ENCODE data around the gene STN1. TPM values are rescaled to one million over a fixed set of nuclear protein-coding genes. Genes with fewer than 3 reads are reported as not detected.

STN1 gene
- total and polyA plus RNA-seq, 9 of the 15 experiments (the other 6 are each of a cell fraction or from before 2014, with no cell fraction given) = 9.1 to 19.6 (median 13.8) TPM

DNA sequence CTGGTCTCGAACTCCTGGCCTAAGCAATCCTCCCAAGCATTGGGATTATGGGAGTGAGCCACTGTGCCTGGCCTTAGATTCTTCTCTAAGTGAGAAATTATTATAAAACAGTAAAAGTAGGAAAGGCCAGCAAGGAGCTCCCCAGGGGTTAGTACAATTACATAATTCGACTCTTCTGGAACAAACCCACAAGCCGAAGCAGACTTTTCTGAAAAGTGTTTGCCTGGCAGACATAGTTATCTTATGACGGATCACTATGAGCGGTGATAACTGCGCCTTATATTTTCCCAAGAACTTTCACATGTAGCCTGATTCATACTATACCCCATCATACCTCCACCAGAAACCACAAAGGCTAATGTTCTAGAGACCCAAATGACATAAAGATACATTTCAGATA is 32.4 kb downstream of the STN1 start:
- FAIRE-seq (no peak), ATAC-seq (no peak), DNase-seq (ENCODE audit: extremely low read depth in 1 of 4, low spot score in 3 of 4) (no peak)
- Histone ChIP-seq H3K4me1 (replicated peaks in 1 of 2; ENCODE audit: control insufficient read depth in 2 of 2, insufficient read depth in 2 of 2, low read length in 2 of 2) (no peaks in the 10 kb centered on the region), H3K79me2 (ENCODE audit: control insufficient read depth, insufficient read depth, low read length) (no peaks in the 10 kb centered on the region), H3K9me3 (replicated peaks; ENCODE audit: control insufficient read depth, insufficient read depth, low read depth, low read length) (no peaks in the 10 kb centered on the region), H3K4me3 (no peak overlapping the region), H3K27me3 (ENCODE audit: control insufficient read depth in 2 of 2, insufficient read depth in 2 of 2, low read length in 2 of 2) (no peaks in the 10 kb centered on the region), H3K4me2 (ENCODE audit: insufficient read depth, low read length) (no peak overlapping the region), H4K20me1 (replicated peaks; ENCODE audit: control insufficient read depth, insufficient read depth, low read length) (no peaks in the 10 kb centered on the region), H3K36me3 (ENCODE audit: control insufficient read depth, insufficient read depth, low read length) (peaks cover 5% of the 10 kb centered on the region; the same call in 1 of the 3 replicates), H3K27ac (ENCODE audit: extremely low read depth, low read depth, low read length) (no peak overlapping the region), H2AFZ (ENCODE audit: low read depth, low read length) (no peak overlapping the region), H3K9ac (ENCODE audit: insufficient read depth in 1 of 2, low read depth in 2 of 2, low read length in 2 of 2) (no peak overlapping the region), H3K9me1 (ENCODE audit: control insufficient read depth, insufficient read depth, low read length) (no peaks in the 10 kb centered on the region)
- intact Hi-C loops (cut with micrococcal nuclease) = loop anchor here (5.0 to 10.0 kb wide), 4 partner anchors 82 to 467 kb away; partner anchors contain the start of genes CFAP58 and SLK
- no peak for TF ChIP-seq SETDB1 (IDR thresholded peaks at IDR 0.05; ENCODE audit: low read length)
- TF ChIP-seq ZNF785 (CRISPR knock-in tag; IDR thresholded peaks at IDR 0.05) = no peak
- TF ChIP-seq YBX1 (IDR thresholded peaks at IDR 0.05) = no peak
- TF ChIP-seq MCM5 (IDR thresholded peaks at IDR 0.05; ENCODE audit: low read depth) = no peak
- TF ChIP-seq U2AF2 (optimal IDR thresholded peaks at IDR 0.05; ENCODE audit: low read depth, low read length) = no peak
- TF ChIP-seq TRIM24 (IDR thresholded peaks at IDR 0.05) = no peak
- ChIA-PET CTCF (ENCODE audit: low intra/inter-chr PET ratio) (interaction anchor here (2.3 kb wide), 1 partner anchor 173 kb away, joined by 16 read pairs; no protein-coding TSS in a partner anchor), POLR2A (no interaction called here)
- in situ Hi-C loops (cut with MboI) = loop anchor here (5.0 to 10.0 kb wide), 2 partner anchors 82 to 171 kb away; partner anchors contain the start of gene SLK
- WGBS (ENCODE audit: insufficient coverage, low coverage, missing lambda C conversion rate) = 87% methylated on average over 6 of the region's 6 CpGs
- no TSS peak for BruUV-seq (replicated peaks)

DNA sequence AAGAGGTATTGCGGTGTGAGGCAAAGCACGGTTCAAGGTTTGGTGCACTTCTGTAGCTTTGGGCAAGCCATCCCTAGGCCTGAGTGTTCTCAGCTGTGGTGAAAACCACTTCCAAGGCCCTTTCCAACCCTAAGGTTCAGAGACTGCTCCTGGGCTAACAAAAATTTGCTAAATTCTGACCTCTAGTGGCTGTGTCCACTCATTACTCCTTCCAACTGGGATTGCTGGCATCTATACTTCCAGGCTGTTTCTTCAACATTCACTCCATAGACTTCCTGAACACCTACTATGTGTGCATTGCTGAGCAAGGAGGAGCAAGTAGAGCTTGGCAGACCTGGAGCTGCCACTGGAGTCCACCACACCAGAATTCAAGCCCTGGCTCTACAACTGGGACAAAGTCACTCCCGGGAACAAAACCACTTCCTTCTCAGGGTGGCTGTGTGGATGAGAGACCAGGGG is 33.3 kb downstream of the STN1 start:
- no peaks in the 10 kb centered on the region for H3K27me3 ChIP-seq (ENCODE audit: control insufficient read depth in 2 of 2, insufficient read depth in 2 of 2, low read length in 2 of 2)
- H3K4me3 ChIP-seq = no peak overlapping the region
- in situ Hi-C loops (cut with MboI) = loop anchor here (5.0 to 10.0 kb wide), 2 partner anchors 83 to 170 kb away; partner anchors contain the start of gene SLK
- no peak overlapping the region for H2AFZ ChIP-seq (ENCODE audit: low read depth, low read length)
- H3K9ac ChIP-seq (ENCODE audit: insufficient read depth in 1 of 2, low read depth in 2 of 2, low read length in 2 of 2) = no peak overlapping the region
- BruUV-seq (replicated peaks) = no TSS peak
- no peak overlapping the region for H3K4me2 ChIP-seq (ENCODE audit: insufficient read depth, low read length)
- ATAC-seq = peak; percentile 91
- intact Hi-C loops (cut with micrococcal nuclease) = loop anchor here (1.0 to 10.0 kb wide), 5 partner anchors 83 to 468 kb away; partner anchors contain the start of genes CFAP58 and SLK
- no peaks in the 10 kb centered on the region for H3K9me1 ChIP-seq (ENCODE audit: control insufficient read depth, insufficient read depth, low read length)
- H3K27ac ChIP-seq (ENCODE audit: extremely low read depth, low read depth, low read length) = no peak overlapping the region
- ChIA-PET CTCF (ENCODE audit: low intra/inter-chr PET ratio) (interaction anchor here (2.3 kb wide), 1 partner anchor 172 kb away, joined by 16 read pairs; no protein-coding TSS in a partner anchor), POLR2A (no interaction called here)
- H3K9me3 ChIP-seq (replicated peaks; ENCODE audit: control insufficient read depth, insufficient read depth, low read depth, low read length) = no peaks in the 10 kb centered on the region
- 59% methylated on average over 3 of the region's 3 CpGs for WGBS (ENCODE audit: insufficient coverage, low coverage, missing lambda C conversion rate)
- no peaks in the 10 kb centered on the region for H3K79me2 ChIP-seq (ENCODE audit: control insufficient read depth, insufficient read depth, low read length)
- FAIRE-seq = peak; percentile 85
- no peaks in the 10 kb centered on the region for H3K4me1 ChIP-seq (replicated peaks in 1 of 2; ENCODE audit: control insufficient read depth in 2 of 2, insufficient read depth in 2 of 2, low read length in 2 of 2)
- no peaks in the 10 kb centered on the region for H4K20me1 ChIP-seq (replicated peaks; ENCODE audit: control insufficient read depth, insufficient read depth, low read length)
- H3K36me3 ChIP-seq (ENCODE audit: control insufficient read depth, insufficient read depth, low read length) = peaks cover 5% of the 10 kb centered on the region; the same call in 1 of the 3 replicates
- DNase-seq (ENCODE audit: extremely low read depth in 1 of 4, low spot score in 3 of 4) = peak; percentile 54 to 59 (median 54)
- peak; percentile 61 to 72 for TF ChIP-seq RAD21 (CRISPR knock-in tag; conservative IDR thresholded peaks at IDR 0.05 in 1 of 2, IDR thresholded peaks at IDR 0.05 in 1 of 2)
- TF ChIP-seq ZNF263 (CRISPR knock-in tag; IDR thresholded peaks at IDR 0.05; ENCODE audit: borderline replicate concordance) = no peak
- TF ChIP-seq, protein P1, sequence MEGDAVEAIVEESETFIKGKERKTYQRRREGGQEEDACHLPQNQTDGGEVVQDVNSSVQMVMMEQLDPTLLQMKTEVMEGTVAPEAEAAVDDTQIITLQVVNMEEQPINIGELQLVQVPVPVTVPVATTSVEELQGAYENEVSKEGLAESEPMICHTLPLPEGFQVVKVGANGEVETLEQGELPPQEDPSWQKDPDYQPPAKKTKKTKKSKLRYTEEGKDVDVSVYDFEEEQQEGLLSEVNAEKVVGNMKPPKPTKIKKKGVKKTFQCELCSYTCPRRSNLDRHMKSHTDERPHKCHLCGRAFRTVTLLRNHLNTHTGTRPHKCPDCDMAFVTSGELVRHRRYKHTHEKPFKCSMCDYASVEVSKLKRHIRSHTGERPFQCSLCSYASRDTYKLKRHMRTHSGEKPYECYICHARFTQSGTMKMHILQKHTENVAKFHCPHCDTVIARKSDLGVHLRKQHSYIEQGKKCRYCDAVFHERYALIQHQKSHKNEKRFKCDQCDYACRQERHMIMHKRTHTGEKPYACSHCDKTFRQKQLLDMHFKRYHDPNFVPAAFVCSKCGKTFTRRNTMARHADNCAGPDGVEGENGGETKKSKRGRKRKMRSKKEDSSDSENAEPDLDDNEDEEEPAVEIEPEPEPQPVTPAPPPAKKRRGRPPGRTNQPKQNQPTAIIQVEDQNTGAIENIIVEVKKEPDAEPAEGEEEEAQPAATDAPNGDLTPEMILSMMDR (IDR thresholded peaks at IDR 0.05 in 2 of 3, conservative IDR thresholded peaks at IDR 0.05 in 1 of 3; ENCODE audit: insufficient read depth in 2 of 3, low read depth in 1 of 3, low read length in 3 of 3) = peak; percentile 57 to 75 (median 66)
- TF ChIP-seq HMBOX1 (IDR thresholded peaks at IDR 0.05) = no peak
- TF ChIP-seq ZKSCAN1 (IDR thresholded peaks at IDR 0.05; ENCODE audit: low read depth, low read length) = peak; percentile 79
- no peak for TF ChIP-seq TARDBP (IDR thresholded peaks at IDR 0.05)
- no peak for TF ChIP-seq ZNF184 (CRISPR knock-in tag; IDR thresholded peaks at IDR 0.05)

All from K562 (cell line).